ENCODE data around the gene OR5I1. TPM values are rescaled to one million over a fixed set of nuclear protein-coding genes. Genes with fewer than 3 reads are reported as not detected.
"Not testable (repeated sequence)": the region's sequence is repeated elsewhere in the genome, so short reads cannot be mapped to it uniquely, and the experiment has no call there.

The OR5I1 gene
- total RNA-seq: not detected

- DNase-seq: no peak
- ChIA-PET CTCF (no interaction called here), POLR2A (no interaction called here)
- no peaks in the 10 kb centered on the region for H3K9me3 Mint-ChIP-seq
- H3K27me3 Mint-ChIP-seq: no peaks in the 10 kb centered on the region
- no peaks in the 10 kb centered on the region for H3K36me3 Mint-ChIP-seq (ENCODE audit: low read depth)
- no peak within 1 kb of the TSS for H3K4me3 Mint-ChIP-seq
- H3K27ac Mint-ChIP-seq: no peak within 1 kb of the TSS
- no peaks in the 10 kb centered on the region for H3K4me1 Mint-ChIP-seq
Measured at GRCh38 chr11:55936300-55936699, at the start of gene OR5I1. Gene OR5I1 (minus strand): TSS chr11:55936400. CDS start chr11:55936400, 0 bp downstream.

GRCh38 chr11:55970935-55971334 lies 34.7 kb upstream of the OR5I1 start:
- H3K36me3 Mint-ChIP-seq (ENCODE audit: low read depth): no peaks in the 10 kb centered on the region
- no peak overlapping the region for H3K4me3 Mint-ChIP-seq
- H3K9me3 Mint-ChIP-seq: peaks cover 4% of the 10 kb centered on the region
- no peaks in the 10 kb centered on the region for H3K4me1 Mint-ChIP-seq
- POLR2A ChIA-PET: no interaction called here
- CTCF ChIA-PET: no interaction called here
- no peaks in the 10 kb centered on the region for H3K27me3 Mint-ChIP-seq
- H3K27ac Mint-ChIP-seq: no peak overlapping the region
- no peak for DNase-seq

- Mint-ChIP-seq H3K36me3 (ENCODE audit: low read depth) (no peaks in the 10 kb centered on the region), H3K4me3 (no peak within 1 kb of the TSS), H3K27ac (no peak within 1 kb of the TSS), H3K4me1 (no peaks in the 10 kb centered on the region), H3K9me3 (peaks cover 4% of the 10 kb centered on the region), H3K27me3 (no peaks in the 10 kb centered on the region)
- DNase-seq: no peak
- POLR2A ChIA-PET: no interaction called here
- CTCF ChIA-PET: no interaction called here
Measured at GRCh38 chr11:55969845-55970244, 33.6 kb upstream of the OR5I1 start, which contains the start of gene OR10AG1. Gene OR10AG1 (minus strand): TSS chr11:55969945. CDS start chr11:55969907, 38 bp downstream.

GRCh38 chr11:55967914-55968313 lies 31.7 kb upstream of the OR5I1 start:
- DNase-seq: no peak
- no peaks in the 10 kb centered on the region for H3K36me3 Mint-ChIP-seq (ENCODE audit: low read depth)
- no peaks in the 10 kb centered on the region for H3K4me1 Mint-ChIP-seq
- H3K9me3 Mint-ChIP-seq: peaks cover 4% of the 10 kb centered on the region
- ChIA-PET POLR2A (no interaction called here), CTCF (no interaction called here)
- H3K27ac Mint-ChIP-seq: no peak overlapping the region
- no peak overlapping the region for H3K4me3 Mint-ChIP-seq
- no peaks in the 10 kb centered on the region for H3K27me3 Mint-ChIP-seq

GRCh38 chr11:55966391-55966790 lies 30.2 kb upstream of the OR5I1 start:
- H3K27ac Mint-ChIP-seq: no peak overlapping the region
- no peaks in the 10 kb centered on the region for H3K4me1 Mint-ChIP-seq
- ChIA-PET CTCF (no interaction called here), POLR2A (no interaction called here)
- no peaks in the 10 kb centered on the region for H3K36me3 Mint-ChIP-seq (ENCODE audit: low read depth)
- DNase-seq: no peak
- H3K9me3 Mint-ChIP-seq: no peaks in the 10 kb centered on the region
- no peaks in the 10 kb centered on the region for H3K27me3 Mint-ChIP-seq
- no peak overlapping the region for H3K4me3 Mint-ChIP-seq

GRCh38 chr11:55956521-55956920 lies 20.3 kb upstream of the OR5I1 start:
- H3K27ac Mint-ChIP-seq: no peak overlapping the region
- ChIA-PET POLR2A (no interaction called here), CTCF (no interaction called here)
- no peaks in the 10 kb centered on the region for H3K27me3 Mint-ChIP-seq
- H3K4me1 Mint-ChIP-seq: no peaks in the 10 kb centered on the region
- H3K4me3 Mint-ChIP-seq: no peak overlapping the region
- peaks cover 8% of the 10 kb centered on the region for H3K9me3 Mint-ChIP-seq
- DNase-seq: no peak
- H3K36me3 Mint-ChIP-seq (ENCODE audit: low read depth): no peaks in the 10 kb centered on the region

- Mint-ChIP-seq H3K4me1 (no peaks in the 10 kb centered on the region), H3K4me3 (no peak overlapping the region), H3K27me3 (no peaks in the 10 kb centered on the region), H3K9me3 (no peaks in the 10 kb centered on the region), H3K36me3 (ENCODE audit: low read depth) (no peaks in the 10 kb centered on the region), H3K27ac (no peak overlapping the region)
- POLR2A ChIA-PET: no interaction called here
- CTCF ChIA-PET: no interaction called here
- no peak for DNase-seq
Measured at GRCh38 chr11:55949330-55949729, 13.1 kb upstream of the OR5I1 start.

GRCh38 chr11:55942785-55943392 lies 6.7 kb upstream of the OR5I1 start:
- ChIA-PET CTCF (no interaction called here), POLR2A (no interaction called here)
- no peaks in the 10 kb centered on the region for H3K27me3 Mint-ChIP-seq
- H3K4me3 Mint-ChIP-seq: no peak overlapping the region
- H3K9me3 Mint-ChIP-seq: no peaks in the 10 kb centered on the region
- no peaks in the 10 kb centered on the region for H3K4me1 Mint-ChIP-seq
- no peaks in the 10 kb centered on the region for H3K36me3 Mint-ChIP-seq (ENCODE audit: low read depth)
- no peak overlapping the region for H3K27ac Mint-ChIP-seq
- DNase-seq: peak; percentile 7

GRCh38 chr11:55920537-55920936 lies 15.7 kb downstream of the OR5I1 start:
- Mint-ChIP-seq H3K4me3 (no peak overlapping the region), H3K4me1 (no peaks in the 10 kb centered on the region), H3K27ac (no peak overlapping the region), H3K9me3 (peaks cover 8% of the 10 kb centered on the region), H3K27me3 (no peaks in the 10 kb centered on the region), H3K36me3 (ENCODE audit: low read depth) (no peaks in the 10 kb centered on the region)
- no peak for DNase-seq
- ChIA-PET CTCF (no interaction called here), POLR2A (no interaction called here)

- Mint-ChIP-seq H3K27ac (no peak within 1 kb of the TSS), H3K4me1 (no peaks in the 10 kb centered on the region), H3K9me3 (peaks cover 3% of the 10 kb centered on the region), H3K27me3 (no peaks in the 10 kb centered on the region), H3K36me3 (ENCODE audit: low read depth) (no peaks in the 10 kb centered on the region), H3K4me3 (no peak within 1 kb of the TSS)
- ChIA-PET CTCF (no interaction called here), POLR2A (no interaction called here)
- DNase-seq: no peak
Measured at GRCh38 chr11:55914482-55914881, 21.7 kb downstream of the OR5I1 start, which contains the start of gene OR5W2. Gene OR5W2 (minus strand): TSS chr11:55914582. CDS start chr11:55914582, 0 bp downstream.

- H3K4me1 Mint-ChIP-seq: no peaks in the 10 kb centered on the region
- ChIA-PET CTCF (no interaction called here), POLR2A (no interaction called here)
- no peak overlapping the region for H3K27ac Mint-ChIP-seq
- H3K9me3 Mint-ChIP-seq: peaks cover 17% of the 10 kb centered on the region
- no peaks in the 10 kb centered on the region for H3K36me3 Mint-ChIP-seq (ENCODE audit: low read depth)
- no peaks in the 10 kb centered on the region for H3K27me3 Mint-ChIP-seq
- no peak overlapping the region for H3K4me3 Mint-ChIP-seq
- no peak for DNase-seq
Measured at GRCh38 chr11:55902308-55902707, 33.9 kb downstream of the OR5I1 start.

GRCh38 chr11:55895216-55895615 lies 41.0 kb downstream of the OR5I1 start:
- POLR2A ChIA-PET: no interaction called here
- H3K4me3 Mint-ChIP-seq: no peak overlapping the region
- no peaks in the 10 kb centered on the region for H3K27me3 Mint-ChIP-seq
- CTCF ChIA-PET: no interaction called here
- no peak overlapping the region for H3K27ac Mint-ChIP-seq
- DNase-seq: no peak
- no peaks in the 10 kb centered on the region for H3K36me3 Mint-ChIP-seq (ENCODE audit: low read depth)
- no peaks in the 10 kb centered on the region for H3K4me1 Mint-ChIP-seq
- H3K9me3 Mint-ChIP-seq: peaks cover 9% of the 10 kb centered on the region

GRCh38 chr11:55885481-55885880 lies 50.7 kb downstream of the OR5I1 start:
- H3K4me1 Mint-ChIP-seq; H3K27me3 Mint-ChIP-seq; H3K27ac Mint-ChIP-seq; H3K4me3 Mint-ChIP-seq; H3K9me3 Mint-ChIP-seq; DNase-seq; POLR2A ChIA-PET; CTCF ChIA-PET; H3K36me3 Mint-ChIP-seq (ENCODE audit: low read depth): not testable (repeated sequence)

Measured in activated CD4-positive, alpha-beta T cell treated with anti-CD3 and anti-CD28 coated beads, Interleukin-2, amount 10 ng/mL, durations not matched to agents 7 days and 5 days (primary cell).